Endothelial cell of umbilical vein (primary cell): Measurements from ENCODE around the gene EFTUD2. TPM values are rescaled to one million over a fixed set of nuclear protein-coding genes. Genes with fewer than 3 reads are reported as not detected.

Experiments used
- BruUV-seq: library from RNA; stranded (reverse); fragments of 400-500 nt; replicated peaks from 2 replicates; lab custom pipeline; 2021; lab: Mats Ljungman, UMichigan
- CTCF ChIA-PET: fragments of 300-600, 350-600 bp; sonication (Branson Sonifier 250); formaldehyde crosslinking; loops from one replicate; lab custom pipeline; 2021; ENCODE audit warnings: antibody characterized with exemption, inconsistent platforms; lab: Charles Lee
- POLR2A ChIA-PET: fragments of 300-600, 350-600 bp; sonication (Branson Sonifier 250); formaldehyde crosslinking; loops from one replicate; lab custom pipeline; 2021; ENCODE audit warnings: antibody characterized with exemption, inconsistent platforms; lab: Charles Lee
- DNase-seq: peaks from one replicate; pipeline ENCODE4 v3.0.0-alpha.2; 2011; ENCODE audit warnings: low read depth, low spot score
- FAIRE-seq: peaks from 2 replicates; lab custom pipeline; 2011; peaks lifted over from hg19 to GRCh38; lab: Jason Lieb, UNC
- H2AFZ ChIP-seq: 2 replicates; pipeline ENCODE4 v1.6.0; 2012; ENCODE audit warnings: low read depth, low read length, control low read depth, inconsistent platforms
- H3K27ac ChIP-seq: 2 replicates; pipeline ENCODE4 v1.5.1; 2011; ENCODE audit warnings: low read depth, mild to moderate bottlenecking, control low read depth, low read length, moderate library complexity; ENCODE audit not compliant: insufficient read depth
- H3K27me3 ChIP-seq, 2 experiments: 2 replicates each; pipeline versions ENCODE4 v1.6.0 to v1.6.1; 2011; ENCODE audit warnings: low read length in 2 of 2, mixed read lengths in 1 of 2; ENCODE audit not compliant: control insufficient read depth in 2 of 2, insufficient read depth in 2 of 2
- H3K36me3 ChIP-seq, 2 experiments: 2 replicates in 1 of 2; 3 replicates in 1 of 2; pipeline ENCODE4 v1.5.1; 2011; ENCODE audit warnings: low read length in 2 of 2, mild to moderate bottlenecking in 1 of 2, moderate library complexity in 1 of 2; ENCODE audit not compliant: control insufficient read depth in 2 of 2, insufficient read depth in 2 of 2; ENCODE audit errors: extremely low read depth in 1 of 2
- H3K4me1 ChIP-seq: 3 replicates; pipeline ENCODE4 v1.5.1; 2011; ENCODE audit warnings: mild to moderate bottlenecking, low read length; ENCODE audit not compliant: control insufficient read depth, insufficient read depth; ENCODE audit errors: extremely low read depth
- H3K4me2 ChIP-seq: 2 replicates; pipeline ENCODE4 v1.6.1; 2011; ENCODE audit warnings: low read length, control low read depth, mixed read lengths; ENCODE audit not compliant: insufficient read depth
- H3K4me3 ChIP-seq, 3 experiments: fragments of 200-600 bp in 1 of 3; sonication (generic), shearing (Covaris generic) in 1 of 3; replicated peaks in 1 of 3; 2 replicates each; pipeline ENCODE4 v1.5.1; 2011 to 2016; ENCODE audit warnings: control low read depth in 3 of 3, low read length in 3 of 3, mild to moderate bottlenecking in 2 of 3, inconsistent platforms in 1 of 3, low read depth in 1 of 3, moderate library complexity in 1 of 3; ENCODE audit not compliant: insufficient read depth in 1 of 3
- H3K79me2 ChIP-seq: 2 replicates; pipeline ENCODE4 v1.6.0; 2012; ENCODE audit warnings: low read length, inconsistent platforms; ENCODE audit not compliant: control insufficient read depth, insufficient read depth
- H3K9ac ChIP-seq: replicated peaks from 2 replicates; pipeline ENCODE3; 2011; ENCODE audit warnings: low read length, control low read depth; ENCODE audit not compliant: insufficient read depth; ENCODE audit errors: extremely low read depth
- H3K9me1 ChIP-seq: replicated peaks from 3 replicates; pipeline ENCODE4 v1.6.0; 2011; ENCODE audit warnings: mild to moderate bottlenecking, low read length; ENCODE audit not compliant: control insufficient read depth, insufficient read depth; ENCODE audit errors: extremely low read depth
- H3K9me3 ChIP-seq: replicated peaks from 2 replicates; pipeline ENCODE4 v1.5.1; 2012; ENCODE audit warnings: low read length, inconsistent platforms; ENCODE audit not compliant: control insufficient read depth, insufficient read depth
- H4K20me1 ChIP-seq: replicated peaks from 2 replicates; pipeline ENCODE3; 2011; ENCODE audit warnings: mild to moderate bottlenecking, low read length; ENCODE audit not compliant: control insufficient read depth, insufficient read depth; ENCODE audit errors: extremely low read depth
- CTCF ChIP-seq, 2 donors: IDR thresholded peaks; 1 replicate in 1 of 2; 2 replicates in 1 of 2; pipeline ENCODE4 v1.5.1; 2011; ENCODE audit warnings: low read length in 2 of 2, mild to moderate bottlenecking in 2 of 2, moderate library complexity in 2 of 2, control low read depth in 1 of 2, inconsistent platforms in 1 of 2, low read depth in 1 of 2; ENCODE audit not compliant: insufficient read depth in 1 of 2; ENCODE audit errors: extremely low read depth in 1 of 2
- EZH2 ChIP-seq: IDR thresholded peaks from 2 replicates; pipeline ENCODE4 v1.6.1; 2012; ENCODE audit warnings: borderline replicate concordance, low read depth, mild to moderate bottlenecking, moderate library complexity, low read length, inconsistent platforms; ENCODE audit not compliant: severe bottlenecking
- FOS ChIP-seq: IDR thresholded peaks from 2 replicates; pipeline ENCODE4 v1.6.1; 2011; ENCODE audit warnings: mild to moderate bottlenecking, low read length, moderate library complexity, borderline replicate concordance; ENCODE audit not compliant: insufficient read depth
- GATA2 ChIP-seq: IDR thresholded peaks from 2 replicates; pipeline ENCODE4 v1.7.0; 2011; ENCODE audit warnings: low read depth, mild to moderate bottlenecking, moderate library complexity, mixed read lengths, low read length; ENCODE audit not compliant: insufficient read length, insufficient read depth
- JUN ChIP-seq: IDR thresholded peaks from 2 replicates; pipeline ENCODE4 v1.6.1; 2011; ENCODE audit warnings: borderline replicate concordance, low read depth; ENCODE audit not compliant: insufficient read length, insufficient read depth
- MYC ChIP-seq: IDR thresholded peaks from one replicate; pipeline ENCODE4 v1.6.1; 2011; ENCODE audit warnings: mild to moderate bottlenecking, low read depth, low read length
- POLR2A ChIP-seq: IDR thresholded peaks from 2 replicates; pipeline ENCODE4 v1.6.1; 2012; ENCODE audit warnings: low read depth, mild to moderate bottlenecking, control low read depth, low read length
- dilution Hi-C: fragments of 300-500 bp; cut with MboI; formaldehyde crosslinking; loops from one replicate; pipeline ENCODE4 v1.15.0; 2019; ENCODE audit warnings: low sequenced_read_pairs; ENCODE audit not compliant: extremely low pct_ligation_motif_present
- intact Hi-C: fragments of 100-400 bp; cut with micrococcal nuclease; formaldehyde crosslinking; loops from one replicate; pipeline ENCODE4 v1.10.0; 2022
- polyA plus RNA-seq, 4 experiments: library from polyadenylated mRNA; depleted of rRNA in 3 of 4; stranded (reverse) in 3 of 4; unstranded in 1 of 4; fragments of >200 nt; gene quantifications; 2 replicates each; pipeline versions ENCODE4 v1.2.1 to v1.2.3, GENCODE V29; 2011 to 2012; ENCODE audit warnings: missing spikeins in 1 of 4
- total RNA-seq: library from RNA; stranded (reverse); gene quantifications from 2 replicates; pipeline ENCODE4 v1.2.3, GENCODE V29; 2021

Gene EFTUD2
- total and polyA plus RNA-seq, 2 donors (not counting 3 experiments of a cell fraction or from before 2014, with no cell fraction given): 125 to 170 TPM

- POLR2A ChIA-PET: no interaction called here
- no peak overlapping the region for H3K9ac ChIP-seq
- no TSS peak for BruUV-seq
- dilution Hi-C loops (loop anchor here (25.0 kb wide), 1 partner anchor 100 kb away; the partner anchor contains the start of gene ADAM11), intact Hi-C loops (no loop called here)
- H3K9me1 ChIP-seq: no peaks in the 10 kb centered on the region
- no peak for TF ChIP-seq EZH2
- TF ChIP-seq MYC: no peak
- TF ChIP-seq JUN: no peak
- no peak for TF ChIP-seq CTCF (IDR thresholded peaks at IDR 0.05; ENCODE audit: extremely low read depth in 1 of 2, insufficient read depth in 1 of 2, low read depth in 1 of 2, low read length in 2 of 2)
- no peak for TF ChIP-seq FOS
- TF ChIP-seq GATA2: no peak
- no peak for TF ChIP-seq POLR2A
- peak overlapping the region; percentile 15 for H3K27ac ChIP-seq
- DNase-seq: no peak
- no peak overlapping the region for H3K4me3 ChIP-seq
- peaks cover 19 to 37% of the 10 kb centered on the region in 2 experiments for H3K36me3 ChIP-seq
- H3K9me3 ChIP-seq: no peaks in the 10 kb centered on the region
- no peaks in the 10 kb centered on the region for H3K27me3 ChIP-seq
- H3K4me1 ChIP-seq: peaks cover 14% of the 10 kb centered on the region
- no peaks in the 10 kb centered on the region for H4K20me1 ChIP-seq
- H2AFZ ChIP-seq: no peak overlapping the region
- FAIRE-seq: no peak
- no peaks in the 10 kb centered on the region for H3K79me2 ChIP-seq
- no peak overlapping the region for H3K4me2 ChIP-seq
- CTCF ChIA-PET: interaction anchor here (0.9 to 16.1 kb wide), 10 partner anchors 10 to 125 kb away, joined by 3 to 368 read pairs (median 3); no protein-coding TSS in a partner anchor
These were observed 36.8 kb downstream of the EFTUD2 start for GRCh38 chr17:44862278-44862914.
